IPS-18c (cell line): ENCODE data around the gene INSRR.

ENCODE experiments used
- H3K4me3 ChIP-seq: 2 replicates; pipeline ENCODE4 v1.7.0; 2013; ENCODE audit warnings: low read depth, mild to moderate bottlenecking, low read length, moderate library complexity; ENCODE audit not compliant: insufficient read depth
- H3K9me3 ChIP-seq: one replicate; pipeline ENCODE4 v1.6.1; 2013; ENCODE audit warnings: mild to moderate bottlenecking, low read length, moderate library complexity; ENCODE audit not compliant: control insufficient read depth, insufficient read depth

Gene INSRR

GRCh38 chr1:156807627-156808026 lies 51.3 kb downstream of the INSRR start:
- Histone ChIP-seq H3K4me3 (no peak overlapping the region), H3K9me3 (no peaks in the 10 kb centered on the region)

GRCh38 chr1:156806512-156807440 lies 52.1 kb downstream of the INSRR start:
- Histone ChIP-seq H3K4me3 (no peak overlapping the region), H3K9me3 (no peaks in the 10 kb centered on the region)

GRCh38 chr1:156805766-156806511 lies 53.0 kb downstream of the INSRR start:
- no peak overlapping the region for H3K4me3 ChIP-seq
- no peaks in the 10 kb centered on the region for H3K9me3 ChIP-seq

GRCh38 chr1:156804572-156805243 lies 54.2 kb downstream of the INSRR start:
- no peak overlapping the region for H3K4me3 ChIP-seq

GRCh38 chr1:156804026-156804425 lies 54.9 kb downstream of the INSRR start:
- Histone ChIP-seq H3K4me3 (no peak overlapping the region), H3K9me3 (no peaks in the 10 kb centered on the region)

More at GRCh38 chr1:156804572-156805243, 54.2 kb downstream of the INSRR start:
- H3K9me3 ChIP-seq, result no peaks in the 10 kb centered on the region

GRCh38 chr1:156803086-156803851 lies 55.6 kb downstream of the INSRR start:
- no peaks in the 10 kb centered on the region for H3K9me3 ChIP-seq
- H3K4me3 ChIP-seq, result no peak overlapping the region

GRCh38 chr1:156802421-156802935 lies 56.4 kb downstream of the INSRR start:
- Histone ChIP-seq H3K9me3 (no peaks in the 10 kb centered on the region), H3K4me3 (no peak overlapping the region)

- Histone ChIP-seq H3K9me3 (no peaks in the 10 kb centered on the region), H3K4me3 (no peak overlapping the region)
These were observed 57.4 kb downstream of the INSRR start for GRCh38 chr1:156801409-156802121.

GRCh38 chr1:156797212-156797871 lies 61.6 kb downstream of the INSRR start:
- Histone ChIP-seq H3K4me3 (no peak overlapping the region), H3K9me3 (no peaks in the 10 kb centered on the region)

GRCh38 chr1:156796340-156797097 lies 62.4 kb downstream of the INSRR start:
- Histone ChIP-seq H3K9me3 (no peaks in the 10 kb centered on the region), H3K4me3 (no peak overlapping the region)

GRCh38 chr1:156795787-156796186 lies 63.1 kb downstream of the INSRR start:
- H3K4me3 ChIP-seq, result no peak overlapping the region

GRCh38 chr1:156795374-156795733 lies 63.6 kb downstream of the INSRR start:
- no peaks in the 10 kb centered on the region for H3K9me3 ChIP-seq
- no peak overlapping the region for H3K4me3 ChIP-seq

More at GRCh38 chr1:156795787-156796186, 63.1 kb downstream of the INSRR start:
- no peaks in the 10 kb centered on the region for H3K9me3 ChIP-seq

GRCh38 chr1:156794506-156795373 lies 64.2 kb downstream of the INSRR start:
- no peaks in the 10 kb centered on the region for H3K9me3 ChIP-seq

More at GRCh38 chr1:156794506-156795373, 64.2 kb downstream of the INSRR start:
- no peak overlapping the region for H3K4me3 ChIP-seq
